ENCODE results near the gene SPATA12. TPM values are rescaled to one million over a fixed set of nuclear protein-coding genes. Genes with fewer than 3 reads are reported as not detected.

The SPATA12 gene
- total RNA-seq, 1 experiment from 2014 or later: 0.10 TPM

DNA sequence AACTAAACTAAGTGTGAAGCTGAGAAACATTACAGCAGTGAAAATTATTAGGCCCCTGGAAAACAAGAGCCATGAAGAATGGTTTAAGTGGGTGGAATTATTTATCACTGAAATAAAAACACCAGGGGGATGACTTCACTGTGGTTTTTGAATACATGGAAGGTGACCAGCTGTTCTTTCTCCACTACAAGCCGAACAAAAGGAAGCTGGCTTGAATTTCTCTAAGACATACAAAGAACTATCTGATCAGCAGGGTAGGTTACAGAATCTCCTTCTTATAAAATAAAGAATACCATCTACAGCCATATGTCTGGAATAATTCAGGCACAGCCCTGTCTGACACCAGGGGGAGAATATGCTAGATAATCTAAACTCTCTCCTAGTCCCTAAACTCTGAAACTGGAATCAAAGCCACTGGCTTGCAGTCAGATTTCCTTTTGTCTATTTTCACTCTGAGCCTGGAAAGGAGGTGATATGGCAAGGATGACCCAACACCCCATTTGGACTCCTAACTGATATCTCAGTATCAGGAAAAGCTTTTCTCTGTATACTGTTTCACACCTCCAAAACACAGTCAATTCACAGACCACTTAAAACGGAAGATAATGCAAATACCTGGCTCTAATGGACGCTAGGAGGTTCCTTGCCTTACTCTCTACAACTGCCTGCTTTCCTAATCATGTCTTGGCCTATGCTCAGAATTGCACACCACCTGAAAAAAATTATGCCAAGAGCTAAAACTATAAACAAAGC, 31.2 kb downstream of the SPATA12 start:
- ATAC-seq (no peak), DNase-seq (ENCODE audit: low read depth, low spot score) (no peak)
- Histone ChIP-seq H3K27me3 (ENCODE audit: control insufficient read depth, insufficient read depth, low read length) (no peaks in the 10 kb centered on the region), H3K36me3 (ENCODE audit: control insufficient read depth, insufficient read depth, low read length) (no peaks in the 10 kb centered on the region), H3K4me1 (ENCODE audit: control insufficient read depth, insufficient read depth, low read length) (no peaks in the 10 kb centered on the region), H3K4me3 (ENCODE audit: low read depth in 2 of 2, low read length in 2 of 2) (no peak overlapping the region), H3K9me3 (ENCODE audit: control insufficient read depth, insufficient read depth, low read depth, low read length) (no peaks in the 10 kb centered on the region), H3K27ac (ENCODE audit: low read length) (no peak overlapping the region)
- BruUV-seq (replicated peaks): no TSS peak
- in situ Hi-C loops (cut with HindIII; ENCODE audit: low pct_unique_long_range_greater_than_20kb, low sequenced_read_pairs): loop anchor here (25.0 kb wide), 1 partner anchor 104 kb away; no protein-coding TSS in a partner anchor
- intact Hi-C loops (cut with micrococcal nuclease; ENCODE audit: unreplicated experiment): no loop called here
- CTCF ChIA-PET: no interaction called here
- POLR2A ChIA-PET: no interaction called here
- TF ChIP-seq TCF7L2 (IDR thresholded peaks at IDR 0.05; ENCODE audit: low read depth, low read length): no peak

DNA sequence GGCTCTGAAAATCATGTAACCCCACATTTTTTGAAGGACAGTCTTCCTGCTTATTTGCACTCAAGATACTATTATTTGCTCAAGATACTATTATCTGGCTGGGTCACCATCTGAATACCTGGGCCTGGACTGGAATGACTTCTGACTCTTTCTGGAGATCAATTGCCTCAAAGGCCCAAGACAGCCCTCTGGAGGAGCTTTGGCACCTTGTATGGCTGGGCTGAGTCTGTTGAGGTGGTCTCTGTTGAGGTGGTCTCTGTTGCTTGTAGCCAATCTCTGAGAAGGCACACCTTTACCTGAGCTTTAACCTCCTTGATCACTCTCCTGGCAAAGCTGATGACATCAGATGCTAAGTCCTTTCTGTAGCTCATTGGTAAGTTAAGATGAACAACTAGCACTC, 33.0 kb downstream of the SPATA12 start:
- ATAC-seq (no peak), DNase-seq (ENCODE audit: low read depth, low spot score) (no peak)
- in situ Hi-C loops (cut with HindIII; ENCODE audit: low pct_unique_long_range_greater_than_20kb, low sequenced_read_pairs): loop anchor here (25.0 kb wide), 1 partner anchor 106 kb away; no protein-coding TSS in a partner anchor
- TF ChIP-seq, protein P1, sequence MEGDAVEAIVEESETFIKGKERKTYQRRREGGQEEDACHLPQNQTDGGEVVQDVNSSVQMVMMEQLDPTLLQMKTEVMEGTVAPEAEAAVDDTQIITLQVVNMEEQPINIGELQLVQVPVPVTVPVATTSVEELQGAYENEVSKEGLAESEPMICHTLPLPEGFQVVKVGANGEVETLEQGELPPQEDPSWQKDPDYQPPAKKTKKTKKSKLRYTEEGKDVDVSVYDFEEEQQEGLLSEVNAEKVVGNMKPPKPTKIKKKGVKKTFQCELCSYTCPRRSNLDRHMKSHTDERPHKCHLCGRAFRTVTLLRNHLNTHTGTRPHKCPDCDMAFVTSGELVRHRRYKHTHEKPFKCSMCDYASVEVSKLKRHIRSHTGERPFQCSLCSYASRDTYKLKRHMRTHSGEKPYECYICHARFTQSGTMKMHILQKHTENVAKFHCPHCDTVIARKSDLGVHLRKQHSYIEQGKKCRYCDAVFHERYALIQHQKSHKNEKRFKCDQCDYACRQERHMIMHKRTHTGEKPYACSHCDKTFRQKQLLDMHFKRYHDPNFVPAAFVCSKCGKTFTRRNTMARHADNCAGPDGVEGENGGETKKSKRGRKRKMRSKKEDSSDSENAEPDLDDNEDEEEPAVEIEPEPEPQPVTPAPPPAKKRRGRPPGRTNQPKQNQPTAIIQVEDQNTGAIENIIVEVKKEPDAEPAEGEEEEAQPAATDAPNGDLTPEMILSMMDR (IDR thresholded peaks at IDR 0.05): peak; percentile 14; the same call in 1 of the 2 replicates
- TF ChIP-seq SIN3A (IDR thresholded peaks at IDR 0.05; ENCODE audit: borderline replicate concordance, insufficient read depth, low read depth, low read length): no peak
- no peaks in the 10 kb centered on the region for H3K36me3 ChIP-seq (ENCODE audit: control insufficient read depth, insufficient read depth, low read length)
- intact Hi-C loops (cut with micrococcal nuclease; ENCODE audit: unreplicated experiment): no loop called here
- ChIA-PET POLR2A (no interaction called here), CTCF (no interaction called here)
- H3K4me3 ChIP-seq (ENCODE audit: low read depth in 2 of 2, low read length in 2 of 2): no peak overlapping the region
- no TSS peak for BruUV-seq (replicated peaks)
- H3K27ac ChIP-seq (ENCODE audit: low read length): no peak overlapping the region
- no peaks in the 10 kb centered on the region for H3K4me1 ChIP-seq (ENCODE audit: control insufficient read depth, insufficient read depth, low read length)
- no peaks in the 10 kb centered on the region for H3K27me3 ChIP-seq (ENCODE audit: control insufficient read depth, insufficient read depth, low read length)
- no peaks in the 10 kb centered on the region for H3K9me3 ChIP-seq (ENCODE audit: control insufficient read depth, insufficient read depth, low read depth, low read length)

DNA sequence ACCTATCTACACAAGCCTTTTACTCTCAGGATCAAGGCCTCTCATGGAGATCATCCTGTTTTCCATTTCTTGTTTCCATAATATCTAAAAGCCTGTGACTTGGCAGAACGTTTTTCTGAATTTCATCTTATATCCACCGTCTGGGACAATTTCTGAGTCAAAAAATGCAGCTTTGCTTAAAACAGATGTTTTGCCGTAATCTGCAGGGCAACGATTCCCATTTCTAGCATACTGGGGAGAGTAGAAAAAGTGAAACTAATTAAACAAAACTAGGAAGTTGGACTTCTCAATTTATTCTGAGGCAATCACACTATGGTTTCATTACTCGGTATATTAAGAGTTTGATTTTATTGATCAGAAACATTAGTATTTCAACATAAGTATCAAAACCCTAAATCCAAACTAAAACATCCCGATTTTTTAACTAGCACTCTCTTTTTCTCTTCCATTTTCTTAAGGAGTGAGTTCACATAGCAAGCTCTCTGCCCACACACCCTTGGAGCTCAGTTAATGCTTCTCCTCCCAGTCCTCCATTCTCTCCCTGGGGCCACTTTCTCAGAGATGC, 33.6 kb downstream of the SPATA12 start:
- Histone ChIP-seq H3K27ac (ENCODE audit: low read length) (no peak overlapping the region), H3K4me3 (ENCODE audit: low read depth in 2 of 2, low read length in 2 of 2) (no peak overlapping the region), H3K9me3 (ENCODE audit: control insufficient read depth, insufficient read depth, low read depth, low read length) (no peaks in the 10 kb centered on the region), H3K36me3 (ENCODE audit: control insufficient read depth, insufficient read depth, low read length) (no peaks in the 10 kb centered on the region), H3K27me3 (ENCODE audit: control insufficient read depth, insufficient read depth, low read length) (no peaks in the 10 kb centered on the region), H3K4me1 (ENCODE audit: control insufficient read depth, insufficient read depth, low read length) (no peaks in the 10 kb centered on the region)
- DNase-seq (ENCODE audit: low read depth, low spot score): no peak
- intact Hi-C loops (cut with micrococcal nuclease; ENCODE audit: unreplicated experiment): no loop called here
- POLR2A ChIA-PET: interaction anchor here (0.7 kb wide), 1 partner anchor 23 kb away, joined by 7 read pairs; no protein-coding TSS in a partner anchor
- no TSS peak for BruUV-seq (replicated peaks)
- in situ Hi-C loops (cut with HindIII; ENCODE audit: low pct_unique_long_range_greater_than_20kb, low sequenced_read_pairs): loop anchor here (25.0 kb wide), 1 partner anchor 107 kb away; no protein-coding TSS in a partner anchor
- CTCF ChIA-PET: interaction anchor here (0.5 to 0.6 kb wide), 2 partner anchors 9 to 391 kb away, joined by 3 to 10 read pairs; no protein-coding TSS in a partner anchor
- TF ChIP-seq SIN3A (IDR thresholded peaks at IDR 0.05; ENCODE audit: borderline replicate concordance, insufficient read depth, low read depth, low read length): no peak
- no peak for TF ChIP-seq TCF7L2 (IDR thresholded peaks at IDR 0.05; ENCODE audit: low read depth, low read length)
- TF ChIP-seq, protein P1 (IDR thresholded peaks at IDR 0.05): no peak
- TF ChIP-seq POLR2AphosphoS5 (IDR thresholded peaks at IDR 0.05; ENCODE audit: low read depth, low read length): no peak
- TF ChIP-seq, protein P2, sequence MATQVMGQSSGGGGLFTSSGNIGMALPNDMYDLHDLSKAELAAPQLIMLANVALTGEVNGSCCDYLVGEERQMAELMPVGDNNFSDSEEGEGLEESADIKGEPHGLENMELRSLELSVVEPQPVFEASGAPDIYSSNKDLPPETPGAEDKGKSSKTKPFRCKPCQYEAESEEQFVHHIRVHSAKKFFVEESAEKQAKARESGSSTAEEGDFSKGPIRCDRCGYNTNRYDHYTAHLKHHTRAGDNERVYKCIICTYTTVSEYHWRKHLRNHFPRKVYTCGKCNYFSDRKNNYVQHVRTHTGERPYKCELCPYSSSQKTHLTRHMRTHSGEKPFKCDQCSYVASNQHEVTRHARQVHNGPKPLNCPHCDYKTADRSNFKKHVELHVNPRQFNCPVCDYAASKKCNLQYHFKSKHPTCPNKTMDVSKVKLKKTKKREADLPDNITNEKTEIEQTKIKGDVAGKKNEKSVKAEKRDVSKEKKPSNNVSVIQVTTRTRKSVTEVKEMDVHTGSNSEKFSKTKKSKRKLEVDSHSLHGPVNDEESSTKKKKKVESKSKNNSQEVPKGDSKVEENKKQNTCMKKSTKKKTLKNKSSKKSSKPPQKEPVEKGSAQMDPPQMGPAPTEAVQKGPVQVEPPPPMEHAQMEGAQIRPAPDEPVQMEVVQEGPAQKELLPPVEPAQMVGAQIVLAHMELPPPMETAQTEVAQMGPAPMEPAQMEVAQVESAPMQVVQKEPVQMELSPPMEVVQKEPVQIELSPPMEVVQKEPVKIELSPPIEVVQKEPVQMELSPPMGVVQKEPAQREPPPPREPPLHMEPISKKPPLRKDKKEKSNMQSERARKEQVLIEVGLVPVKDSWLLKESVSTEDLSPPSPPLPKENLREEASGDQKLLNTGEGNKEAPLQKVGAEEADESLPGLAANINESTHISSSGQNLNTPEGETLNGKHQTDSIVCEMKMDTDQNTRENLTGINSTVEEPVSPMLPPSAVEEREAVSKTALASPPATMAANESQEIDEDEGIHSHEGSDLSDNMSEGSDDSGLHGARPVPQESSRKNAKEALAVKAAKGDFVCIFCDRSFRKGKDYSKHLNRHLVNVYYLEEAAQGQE (IDR thresholded peaks at IDR 0.05; ENCODE audit: insufficient read depth in 1 of 2, low read depth in 2 of 2, low read length in 1 of 2): no peak
- no peak for ATAC-seq

Measured in Panc1 (cell line).